ENCODE results near the gene CMC2. TPM values are rescaled to one million over a fixed set of nuclear protein-coding genes. Genes with fewer than 3 reads are reported as not detected.

CMC2 gene
- total RNA-seq, 2 donors from 2014 or later = 20.5 to 61.7 TPM

GRCh38 chr16:80946481-80946880 lies 60.2 kb downstream of the CMC2 start:
- DNase-seq (ENCODE audit: low spot score) = no peak
- Histone ChIP-seq H3K36me3 (no peaks in the 10 kb centered on the region), H3K9me3 (no peaks in the 10 kb centered on the region), H3K27me3 (replicated peaks; ENCODE audit: insufficient read depth) (no peaks in the 10 kb centered on the region), H3K4me3 (no peak overlapping the region), H3K4me1 (ENCODE audit: control insufficient read depth in 1 of 2, low read depth in 2 of 2) (no peaks in the 10 kb centered on the region), H3K27ac (no peak overlapping the region)
- no peak for TF ChIP-seq CTCF (IDR thresholded peaks at IDR 0.05)
- ATAC-seq (ENCODE audit: insufficient number of reproducible peaks, low FRiP score, low read depth) = no peak

- Histone ChIP-seq H3K4me3 (no peak overlapping the region), H3K9me3 (no peaks in the 10 kb centered on the region), H3K27ac (no peak overlapping the region), H3K27me3 (replicated peaks; ENCODE audit: insufficient read depth) (no peaks in the 10 kb centered on the region), H3K4me1 (ENCODE audit: control insufficient read depth in 1 of 2, low read depth in 2 of 2) (peaks cover 6 to 16% of the 10 kb centered on the region in 2 donors), H3K36me3 (no peaks in the 10 kb centered on the region)
- ATAC-seq (ENCODE audit: insufficient number of reproducible peaks, low FRiP score, low read depth) (no peak), DNase-seq (ENCODE audit: low spot score) (no peak)
- TF ChIP-seq CTCF (IDR thresholded peaks at IDR 0.05) = no peak
Measured at GRCh38 chr16:80940069-80940856, 66.4 kb downstream of the CMC2 start.

GRCh38 chr16:80938879-80939260 lies 67.8 kb downstream of the CMC2 start:
- no peaks in the 10 kb centered on the region for H3K36me3 ChIP-seq
- TF ChIP-seq CTCF (IDR thresholded peaks at IDR 0.05) = no peak
- no peaks in the 10 kb centered on the region for H3K9me3 ChIP-seq
- H3K4me3 ChIP-seq = no peak overlapping the region
- H3K27me3 ChIP-seq (replicated peaks; ENCODE audit: insufficient read depth) = no peaks in the 10 kb centered on the region
- DNase-seq (ENCODE audit: low spot score) = no peak
- no peak overlapping the region for H3K27ac ChIP-seq
- H3K4me1 ChIP-seq (ENCODE audit: control insufficient read depth in 1 of 2, low read depth in 2 of 2) = peaks cover 6 to 16% of the 10 kb centered on the region in 2 donors
- no peak for ATAC-seq (ENCODE audit: insufficient number of reproducible peaks, low FRiP score, low read depth)

- Histone ChIP-seq H3K27me3 (replicated peaks; ENCODE audit: insufficient read depth) (no peaks in the 10 kb centered on the region), H3K27ac (no peak overlapping the region), H3K4me1 (ENCODE audit: control insufficient read depth in 1 of 2, low read depth in 2 of 2) (peaks cover 6 to 16% of the 10 kb centered on the region in 2 donors), H3K9me3 (no peaks in the 10 kb centered on the region), H3K36me3 (no peaks in the 10 kb centered on the region), H3K4me3 (no peak overlapping the region)
- ATAC-seq (ENCODE audit: insufficient number of reproducible peaks, low FRiP score, low read depth) = peak; percentile 57
- TF ChIP-seq CTCF (IDR thresholded peaks at IDR 0.05) = no peak
- peak; percentile 24 for DNase-seq (ENCODE audit: low spot score)
Measured at GRCh38 chr16:80938004-80938878, 68.4 kb downstream of the CMC2 start.

- ATAC-seq (ENCODE audit: insufficient number of reproducible peaks, low FRiP score, low read depth) (no peak), DNase-seq (ENCODE audit: low spot score) (no peak)
- H3K4me1 ChIP-seq (ENCODE audit: control insufficient read depth in 1 of 2, low read depth in 2 of 2) = peaks cover 6 to 22% of the 10 kb centered on the region in 2 donors
- H3K27ac ChIP-seq = no peak overlapping the region
- no peaks in the 10 kb centered on the region for H3K27me3 ChIP-seq (replicated peaks; ENCODE audit: insufficient read depth)
- H3K36me3 ChIP-seq = no peaks in the 10 kb centered on the region
- no peak for TF ChIP-seq CTCF (IDR thresholded peaks at IDR 0.05)
- no peak overlapping the region for H3K4me3 ChIP-seq
- no peaks in the 10 kb centered on the region for H3K9me3 ChIP-seq
Measured at GRCh38 chr16:80936410-80936809, 70.3 kb downstream of the CMC2 start.

Measured in thoracic aorta (tissue), 2 donors.